Measurements from ENCODE around the gene CDHR3. TPM values are rescaled to one million over a fixed set of nuclear protein-coding genes. Genes with fewer than 3 reads are reported as not detected.

Gene CDHR3
- total and polyA plus RNA-seq, 10 of the 15 experiments (the other 5 are each of a cell fraction or from before 2014, with no cell fraction given): 0.06 to 0.11 TPM; not detected in 8

DNA sequence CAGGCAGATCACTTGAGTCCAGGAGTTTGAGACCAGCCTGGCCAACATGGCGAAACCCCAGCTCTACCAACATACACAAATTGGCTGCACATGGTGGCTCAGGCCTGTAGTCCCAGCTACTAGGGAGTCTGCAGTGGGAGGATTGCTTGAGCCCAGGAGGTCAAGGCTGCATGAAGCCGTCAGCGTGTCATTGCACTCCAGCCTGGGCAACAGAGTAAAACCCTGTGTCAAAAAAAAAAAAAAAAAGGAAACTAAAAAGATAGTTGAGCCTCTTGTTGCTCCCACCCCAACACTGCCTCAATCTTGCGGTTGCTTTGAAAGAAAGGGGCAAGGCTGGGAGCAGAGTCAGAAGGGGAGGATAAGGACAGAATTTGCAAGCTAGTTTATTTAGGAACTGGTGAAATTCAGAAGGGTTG lies 79.1 kb downstream of the CDHR3 start:
- in situ Hi-C loops (cut with MboI) (loop anchor here (5.0 kb wide), 1 partner anchor 290 kb away; no protein-coding TSS in a partner anchor), intact Hi-C loops (cut with micrococcal nuclease; ENCODE audit: unreplicated experiment) (loop anchor here (1.0 to 2.0 kb wide), 3 partner anchors 281 to 385 kb away; no protein-coding TSS in a partner anchor)
- Histone ChIP-seq H3K9ac (ENCODE audit: control insufficient read depth, insufficient read depth, low read length) (no peak overlapping the region), H3K27me3 (replicated peaks in 1 of 2; ENCODE audit: control insufficient read depth in 2 of 2, insufficient read depth in 2 of 2, low read length in 1 of 2) (peaks cover 0 to 6% of the 10 kb centered on the region in 2 experiments; a peak in 2 of 4 replicates), H3K4me2 (ENCODE audit: control insufficient read depth, insufficient read depth) (no peak overlapping the region), H2AFZ (ENCODE audit: control insufficient read depth, low read depth, low read length) (no peak overlapping the region), H3K9me3 (replicated peaks; ENCODE audit: control insufficient read depth, insufficient read depth, low read length) (no peaks in the 10 kb centered on the region), H4K20me1 (ENCODE audit: control insufficient read depth, insufficient read depth) (no peaks in the 10 kb centered on the region), H3K36me3 (ENCODE audit: control insufficient read depth in 2 of 2, insufficient read depth in 2 of 2, low read length in 1 of 2) (no peaks in the 10 kb centered on the region), H3K4me1 (ENCODE audit: control insufficient read depth, insufficient read depth, low read length) (no peaks in the 10 kb centered on the region), H3K79me2 (ENCODE audit: control insufficient read depth, insufficient read depth, low read length) (no peaks in the 10 kb centered on the region), H3K4me3 (no peak overlapping the region), H3K27ac (ENCODE audit: control insufficient read depth, insufficient read depth) (no peak overlapping the region)
- ChIA-PET CTCF (interaction anchor here (0.7 to 8.4 kb wide), 32 partner anchors 8 to 511 kb away, joined by 3 to 163 read pairs (median 4); no protein-coding TSS in a partner anchor), POLR2A (no interaction called here), RAD21 (ENCODE audit: unreplicated experiment) (interaction anchor here (0.7 to 4.9 kb wide), 10 partner anchors 16 to 390 kb away, joined by 3 to 43 read pairs (median 4); no protein-coding TSS in a partner anchor), SMC1A (ENCODE audit: uncharacterized antibody, unreplicated experiment) (interaction anchor here (0.7 to 5.2 kb wide), 16 partner anchors 9 to 390 kb away, joined by 3 to 54 read pairs (median 4); no protein-coding TSS in a partner anchor)
- FAIRE-seq (no peak), DNase-seq (ENCODE audit: low read depth, low spot score) (no peak), ATAC-seq (no peak; the same call in 2 of the 3 replicates)
- BruUV-seq (replicated peaks): no TSS peak
- TF ChIP-seq WRNIP1 (IDR thresholded peaks at IDR 0.05; ENCODE audit: borderline replicate concordance, low read depth, low read length) (no peak), NR2F1 (conservative IDR thresholded peaks at IDR 0.05) (no peak), CUX1 (IDR thresholded peaks at IDR 0.05; ENCODE audit: insufficient replicate concordance, low read depth, low read length) (no peak), HCFC1 (IDR thresholded peaks at IDR 0.05; ENCODE audit: low read length) (no peak), TCF3 (IDR thresholded peaks at IDR 0.05; ENCODE audit: borderline replicate concordance, insufficient read depth, low read depth, low read length) (no peak)
- 97% methylated on average over 4 of the region's 4 CpGs for WGBS (ENCODE audit: insufficient coverage, insufficient replicate concordance, low lambda C conversion rate, missing lambda C conversion rate)

Data from GM12878 (cell line).